Upper lobe of left lung (tissue), 4 donors: ENCODE results near the gene NUP42.

Experiments used
- CTCF ChIP-seq, 6 experiments: fragments of 450-650 bp in 4 of 6; fragments of 200-600 bp in 2 of 6; sonication (generic) in 2 of 6; IDR thresholded peaks; one replicate each; pipeline ENCODE4 v1.5.1; 2016 to 2019; ENCODE audit warnings: antibody characterized with exemption in 6 of 6
- EP300 ChIP-seq, 4 donors: sonication (generic); formaldehyde crosslinking; IDR thresholded peaks; one replicate each; pipeline ENCODE4 v1.5.1; 2017; ENCODE audit warnings: antibody characterized with exemption in 4 of 4, control low read depth in 2 of 4
- POLR2A ChIP-seq, 4 donors: fragments of 450-650 bp; IDR thresholded peaks; one replicate each; pipeline ENCODE4 v1.5.1; 2016 to 2017; ENCODE audit warnings: antibody characterized with exemption in 4 of 4, mild to moderate bottlenecking in 2 of 4
- POLR2AphosphoS5 ChIP-seq, 2 donors: sonication (generic); formaldehyde crosslinking; IDR thresholded peaks; one replicate each; pipeline ENCODE4 v1.5.1; 2017; ENCODE audit warnings: antibody characterized with exemption in 2 of 2

GRCh38 chr7:23185980-23186379 is 4.1 kb downstream of the NUP42 start:
- TF ChIP-seq CTCF (IDR thresholded peaks at IDR 0.05) = no peak
- no peak for TF ChIP-seq POLR2A (IDR thresholded peaks at IDR 0.05)
- TF ChIP-seq POLR2AphosphoS5 (IDR thresholded peaks at IDR 0.05) = no peak
- no peak for TF ChIP-seq EP300 (IDR thresholded peaks at IDR 0.05)
